ENCODE measurements around the gene ENPP6.
"Not testable (repeated sequence)": the region's sequence is repeated elsewhere in the genome, so short reads cannot be mapped to it uniquely, and the experiment has no call there.

Gene ENPP6

DNA sequence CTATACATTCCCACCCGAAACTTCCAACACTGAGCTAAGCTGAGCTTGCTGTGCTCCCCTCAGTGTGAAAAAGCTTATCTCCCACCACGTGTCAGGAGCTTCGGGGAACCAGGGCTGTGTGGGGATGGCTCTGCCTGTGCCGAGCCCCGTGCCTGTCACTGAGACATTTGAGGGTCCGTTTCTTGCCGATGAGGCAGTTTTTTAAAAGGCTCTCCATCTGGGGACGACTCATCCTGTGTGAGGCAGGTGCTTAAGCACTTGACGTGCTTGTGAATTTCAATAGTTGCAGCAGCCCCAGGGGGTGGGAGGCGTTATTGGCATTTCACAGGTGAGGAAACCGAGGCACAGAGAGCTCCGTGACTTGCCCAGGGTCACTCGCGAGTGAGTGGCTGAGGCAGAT, 160.8 kb downstream of the ENPP6 start:
- TF ChIP-seq CTCF (IDR thresholded peaks at IDR 0.05; ENCODE audit: extremely low read depth, insufficient read depth, missing control alignments) = no peak
- in situ Hi-C loops (cut with MboI; ENCODE audit: low pct_unique_long_range_greater_than_20kb, low sequenced_read_pairs, unreplicated experiment) = no loop called here
- DNase-seq (ENCODE audit: low spot score) = no peak

- in situ Hi-C loops (cut with MboI; ENCODE audit: low pct_unique_long_range_greater_than_20kb, low sequenced_read_pairs, unreplicated experiment) = no loop called here
- TF ChIP-seq CTCF (IDR thresholded peaks at IDR 0.05; ENCODE audit: extremely low read depth, insufficient read depth, missing control alignments) = no peak
- no peak for DNase-seq (ENCODE audit: low spot score)
These were observed 164.2 kb downstream of the ENPP6 start for GRCh38 chr4:184053434-184053833.

DNA sequence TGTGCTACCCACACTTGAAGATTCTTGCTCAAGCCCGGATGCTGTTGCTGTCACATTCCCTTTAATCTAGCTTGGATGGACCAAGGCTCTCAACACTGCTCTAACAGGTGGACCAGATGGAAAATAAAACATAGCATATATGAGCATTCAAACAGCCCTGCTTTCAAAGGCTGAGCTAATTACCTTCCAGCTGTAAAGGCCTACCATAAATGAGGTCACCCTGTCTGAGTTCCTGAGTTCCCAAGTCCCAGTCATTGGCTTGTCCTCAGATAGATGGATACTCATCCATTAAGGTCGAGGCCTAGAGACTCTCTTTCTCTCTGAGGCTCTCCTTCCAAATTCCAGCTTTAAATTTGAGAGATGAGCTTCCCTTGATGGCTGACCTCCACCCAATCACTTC, 165.1 kb downstream of the ENPP6 start:
- TF ChIP-seq CTCF (IDR thresholded peaks at IDR 0.05; ENCODE audit: extremely low read depth, insufficient read depth, missing control alignments) = no peak
- no peak for DNase-seq (ENCODE audit: low spot score)
- in situ Hi-C loops (cut with MboI; ENCODE audit: low pct_unique_long_range_greater_than_20kb, low sequenced_read_pairs, unreplicated experiment) = no loop called here

GRCh38 chr4:184051262-184051661, 166.4 kb downstream of the ENPP6 start:
- in situ Hi-C loops (cut with MboI; ENCODE audit: low pct_unique_long_range_greater_than_20kb, low sequenced_read_pairs, unreplicated experiment); DNase-seq (ENCODE audit: low spot score): not testable (repeated sequence)

DNA sequence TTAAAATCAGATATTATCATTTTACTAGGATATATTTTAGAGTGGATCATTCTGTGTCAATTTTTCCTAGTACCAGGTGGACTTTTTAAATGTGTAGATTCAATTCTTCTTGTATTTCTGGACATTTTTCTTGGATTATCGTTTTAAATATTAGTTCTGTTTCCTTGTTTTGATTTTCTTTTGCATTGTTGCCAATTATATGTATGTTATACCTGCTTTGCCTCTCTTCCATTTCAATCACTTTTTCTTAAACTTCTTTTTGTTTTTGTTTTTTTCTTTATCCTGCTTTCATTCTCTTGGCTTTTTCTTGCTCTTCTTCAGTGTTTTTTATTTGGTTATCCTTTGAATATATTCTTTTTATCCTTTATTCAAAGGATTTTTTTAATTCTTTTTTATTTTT, 171.5 kb downstream of the ENPP6 start:
- no peak for DNase-seq (ENCODE audit: low spot score)
- in situ Hi-C loops (cut with MboI; ENCODE audit: low pct_unique_long_range_greater_than_20kb, low sequenced_read_pairs, unreplicated experiment) = no loop called here
- no peak for TF ChIP-seq CTCF (IDR thresholded peaks at IDR 0.05; ENCODE audit: extremely low read depth, insufficient read depth, missing control alignments)

- in situ Hi-C loops (cut with MboI; ENCODE audit: low pct_unique_long_range_greater_than_20kb, low sequenced_read_pairs, unreplicated experiment) = no loop called here
- no peak for TF ChIP-seq CTCF (IDR thresholded peaks at IDR 0.05; ENCODE audit: extremely low read depth, insufficient read depth, missing control alignments)
- DNase-seq (ENCODE audit: low spot score) = no peak
These were observed 176.5 kb downstream of the ENPP6 start for GRCh38 chr4:184041156-184041555.

DNA sequence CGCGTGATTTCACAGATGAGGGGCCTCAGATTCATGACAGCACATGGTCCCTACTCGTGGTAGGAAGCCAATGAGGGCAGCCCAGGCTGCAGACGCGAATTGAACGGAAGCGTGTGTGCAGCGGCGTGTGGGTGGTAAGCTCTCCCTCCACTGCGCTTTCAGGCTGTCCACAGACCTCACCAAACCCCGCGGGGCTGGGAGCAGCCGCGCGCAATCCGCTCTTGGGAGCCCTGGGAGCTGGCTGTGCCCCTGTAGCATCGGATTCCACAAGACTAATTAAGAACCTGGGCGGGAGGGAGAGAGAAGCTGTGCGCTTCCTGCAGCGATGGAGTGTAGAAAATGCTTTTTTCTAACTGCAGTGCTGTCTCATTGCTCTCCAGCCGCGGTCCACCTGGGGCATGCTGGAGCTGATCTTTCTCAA, 177.7 kb downstream of the ENPP6 start:
- TF ChIP-seq CTCF (IDR thresholded peaks at IDR 0.05; ENCODE audit: extremely low read depth, insufficient read depth, missing control alignments) = no peak
- in situ Hi-C loops (cut with MboI; ENCODE audit: low pct_unique_long_range_greater_than_20kb, low sequenced_read_pairs, unreplicated experiment) = no loop called here
- DNase-seq (ENCODE audit: low spot score) = peak; percentile 21
